Common myeloid progenitor, CD34-positive (primary cell): Measurements from ENCODE around the gene PDE8A.
"Not testable (repeated sequence)": the region's sequence is repeated elsewhere in the genome, so short reads cannot be mapped to it uniquely, and the experiment has no call there.

Experiments used
- CTCF ChIA-PET: fragments of 350-600 bp; sonication (Branson Sonifier 250); formaldehyde crosslinking; loops from one replicate; lab custom pipeline; 2021; ENCODE audit warnings: antibody characterized with exemption; lab: Charles Lee
- POLR2A ChIA-PET: fragments of 350-600 bp; sonication (Branson Sonifier 250); formaldehyde crosslinking; loops from one replicate; lab custom pipeline; 2021; ENCODE audit warnings: antibody characterized with exemption; lab: Charles Lee
- DNase-seq, 3 donors: peaks; one replicate each; pipeline versions ENCODE4 v3.0.0 to v3.0.0-alpha.2; 2013
- H3K27ac ChIP-seq, 2 experiments: 1 replicate in 1 of 2; 2 replicates in 1 of 2; pipeline ENCODE4 v1.7.0; 2013; ENCODE audit warnings: inconsistent platforms in 2 of 2, low read length in 2 of 2, mild to moderate bottlenecking in 2 of 2, low read depth in 1 of 2, moderate library complexity in 1 of 2; ENCODE audit not compliant: severe bottlenecking in 2 of 2, insufficient read depth in 1 of 2, poor library complexity in 1 of 2
- H3K27me3 ChIP-seq, 5 experiments: replicated peaks in 2 of 5; 1 replicate in 3 of 5; 2 replicates in 2 of 5; pipeline versions ENCODE4 v1.6.1 to v1.7.0; 2013; ENCODE audit warnings: low read length in 4 of 5, mild to moderate bottlenecking in 2 of 5, moderate library complexity in 2 of 5, inconsistent platforms in 1 of 5; ENCODE audit not compliant: insufficient read depth in 5 of 5, control insufficient read depth in 4 of 5
- H3K36me3 ChIP-seq, 4 experiments: 1 replicate in 2 of 4; 2 replicates in 2 of 4; pipeline versions ENCODE4 v1.6.1 to v1.7.0; 2013; ENCODE audit warnings: low read length in 3 of 4, control low read depth in 1 of 4, mild to moderate bottlenecking in 1 of 4; ENCODE audit not compliant: control insufficient read depth in 4 of 4, insufficient read depth in 4 of 4
- H3K4me1 ChIP-seq, 4 experiments: 1 replicate in 3 of 4; 2 replicates in 1 of 4; pipeline versions ENCODE4 v1.6.1 to v1.7.1; 2013; ENCODE audit warnings: low read length in 3 of 4, mild to moderate bottlenecking in 3 of 4, control low read depth in 1 of 4, inconsistent platforms in 1 of 4, moderate library complexity in 1 of 4; ENCODE audit not compliant: control insufficient read depth in 4 of 4, insufficient read depth in 4 of 4; ENCODE audit errors: control extremely low read depth in 1 of 4
- H3K4me3 ChIP-seq, 7 experiments: 1 replicate in 4 of 7; 2 replicates in 3 of 7; pipeline versions ENCODE4 v1.5.1 to v1.7.0; 2013; ENCODE audit warnings: mild to moderate bottlenecking in 7 of 7, low read length in 6 of 7, moderate library complexity in 6 of 7, inconsistent platforms in 2 of 7, low read depth in 2 of 7, control low read depth in 1 of 7; ENCODE audit not compliant: insufficient read depth in 4 of 7, control insufficient read depth in 1 of 7; ENCODE audit errors: extremely low read depth in 1 of 7
- H3K9me3 ChIP-seq, 5 experiments: 1 replicate in 4 of 5; 2 replicates in 1 of 5; pipeline versions ENCODE4 v1.6.1 to v1.7.1; 2013; ENCODE audit warnings: low read length in 4 of 5, mild to moderate bottlenecking in 2 of 5, inconsistent platforms in 1 of 5, low read depth in 1 of 5, moderate library complexity in 1 of 5; ENCODE audit not compliant: control insufficient read depth in 4 of 5, insufficient read depth in 2 of 5; ENCODE audit errors: control extremely low read depth in 1 of 5
- WGBS: methylation state at CpG from one replicate; pipeline ENCODE4 v1.1.5; 2013; ENCODE audit not compliant: insufficient coverage; 5-methylcytosine and 5-hydroxymethylcytosine counted together

The PDE8A gene

GRCh38 chr15:85171736-85172135, 190.1 kb downstream of the PDE8A start:
- ChIA-PET CTCF (no interaction called here), POLR2A (no interaction called here)
- Histone ChIP-seq H3K36me3 (no peaks in the 10 kb centered on the region), H3K4me1 (peaks cover 0 to 3% (median 1%) of the 10 kb centered on the region in 4 experiments), H3K4me3 (no peak overlapping the region), H3K9me3 (peaks cover 0 to 22% (median 11%) of the 10 kb centered on the region in 5 experiments), H3K27ac (no peak overlapping the region), H3K27me3 (peaks cover 0 to 4% (median 0%) of the 10 kb centered on the region in 5 experiments)
- peak in 1 of 3 donors; percentile 20 for DNase-seq
- 97% methylated on average over 2 of the region's 4 CpGs for WGBS

DNA sequence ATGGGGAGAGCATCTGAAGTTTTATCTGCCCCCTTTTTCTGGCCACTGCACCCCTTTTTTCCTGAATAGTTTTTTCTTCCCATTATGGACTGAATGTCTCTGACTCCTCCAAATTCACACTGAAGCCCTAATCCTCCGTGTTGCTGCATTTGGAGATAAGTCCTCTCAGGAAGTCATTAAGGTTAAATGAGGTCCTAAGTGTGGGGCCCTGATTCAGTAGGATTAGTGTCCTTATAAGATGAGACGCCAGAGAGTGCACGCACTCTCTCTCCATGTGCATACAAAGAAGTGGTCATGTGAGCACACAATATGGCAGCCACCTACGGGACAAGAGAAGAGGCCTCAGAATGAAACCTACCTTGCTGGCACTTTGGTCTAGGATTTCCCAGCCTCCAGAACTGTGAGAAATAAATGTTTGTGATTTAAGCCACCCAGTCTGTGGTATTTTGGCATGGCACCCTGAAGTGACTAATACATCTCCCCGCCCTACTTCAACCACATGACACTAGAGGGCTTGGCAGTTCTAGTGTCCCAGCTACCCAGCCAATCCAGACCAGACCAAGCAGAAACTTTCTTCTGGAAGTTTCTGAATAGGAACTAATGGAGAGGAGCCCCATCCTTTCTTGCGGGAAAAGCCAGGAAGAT, 191.3 kb downstream of the PDE8A start:
- Histone ChIP-seq H3K27me3 (peaks cover 0 to 4% (median 0%) of the 10 kb centered on the region in 5 experiments), H3K4me1 (peaks cover 0 to 3% (median 1%) of the 10 kb centered on the region in 4 experiments), H3K27ac (no peak overlapping the region), H3K4me3 (no peak overlapping the region), H3K9me3 (peaks cover 0 to 22% (median 11%) of the 10 kb centered on the region in 5 experiments), H3K36me3 (no peaks in the 10 kb centered on the region)
- WGBS: 95% methylated on average over 4 of the region's 6 CpGs
- ChIA-PET CTCF (no interaction called here), POLR2A (no interaction called here)
- no peak for DNase-seq

- CTCF ChIA-PET, H3K4me1 ChIP-seq, H3K4me3 ChIP-seq, DNase-seq, H3K36me3 ChIP-seq, H3K27ac ChIP-seq, H3K27me3 ChIP-seq, POLR2A ChIA-PET: not testable (repeated sequence)
- 91% methylated on average over 2 of the region's 5 CpGs for WGBS
- peaks cover 0 to 22% (median 11%) of the 10 kb centered on the region in 5 experiments for H3K9me3 ChIP-seq
Measured at GRCh38 chr15:85173630-85174029, 192.0 kb downstream of the PDE8A start.

DNA sequence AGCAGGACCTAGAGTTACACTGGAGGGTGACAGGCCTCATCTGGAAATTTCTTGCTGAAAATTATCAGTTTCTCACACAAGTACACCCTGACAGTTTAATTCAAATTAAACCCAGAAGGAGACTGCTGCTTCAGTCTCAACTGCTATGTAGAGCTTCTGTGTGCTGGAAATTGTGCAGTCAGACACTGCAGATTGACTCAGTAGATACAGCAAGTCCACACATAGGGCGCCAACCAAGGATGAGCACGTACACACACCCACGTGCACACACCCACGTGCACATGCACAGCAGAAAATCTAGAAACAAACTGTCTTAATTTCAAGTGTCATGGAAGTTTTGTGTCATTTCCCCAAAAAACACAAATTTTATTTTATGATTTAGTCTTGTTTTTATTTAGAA, 192.9 kb downstream of the PDE8A start:
- Histone ChIP-seq H3K4me1 (no peaks in the 10 kb centered on the region), H3K4me3 (no peak overlapping the region), H3K36me3 (no peaks in the 10 kb centered on the region), H3K27me3 (no peaks in the 10 kb centered on the region), H3K9me3 (peaks cover 0 to 22% (median 11%) of the 10 kb centered on the region in 5 experiments), H3K27ac (no peak overlapping the region)
- WGBS: no CpG with 5 or more reads among the region's 4 CpGs
- no peak for DNase-seq
- ChIA-PET CTCF (no interaction called here), POLR2A (no interaction called here)

GRCh38 chr15:85177042-85177515, 195.4 kb downstream of the PDE8A start:
- H3K4me3 ChIP-seq, H3K9me3 ChIP-seq, H3K4me1 ChIP-seq, POLR2A ChIA-PET, H3K36me3 ChIP-seq, H3K27me3 ChIP-seq, DNase-seq, H3K27ac ChIP-seq, CTCF ChIA-PET: not testable (repeated sequence)
- WGBS: 93% methylated on average over 4 of the region's 8 CpGs

GRCh38 chr15:85178308-85178707, 196.7 kb downstream of the PDE8A start:
- ChIA-PET POLR2A (no interaction called here), CTCF (no interaction called here)
- 100% methylated on average over 2 of the region's 4 CpGs for WGBS

GRCh38 chr15:85179700-85180099, 198.0 kb downstream of the PDE8A start:
- DNase-seq: no peak
- Histone ChIP-seq H3K36me3 (no peaks in the 10 kb centered on the region), H3K4me1 (no peaks in the 10 kb centered on the region), H3K4me3 (no peak overlapping the region), H3K27me3 (no peaks in the 10 kb centered on the region), H3K27ac (no peak overlapping the region), H3K9me3 (no peaks in the 10 kb centered on the region)
- POLR2A ChIA-PET: no interaction called here
- WGBS: 100% methylated on average over 2 of the region's 3 CpGs
- CTCF ChIA-PET: no interaction called here

More at GRCh38 chr15:85178308-85178707, 196.7 kb downstream of the PDE8A start:
- Histone ChIP-seq H3K27me3 (no peaks in the 10 kb centered on the region), H3K36me3 (no peaks in the 10 kb centered on the region), H3K4me3 (no peak overlapping the region), H3K4me1 (no peaks in the 10 kb centered on the region), H3K9me3 (peaks cover 0 to 2% (median 0%) of the 10 kb centered on the region in 5 experiments), H3K27ac (no peak overlapping the region)
- DNase-seq: no peak
